Fibroblast of the aortic adventitia (primary cell): ENCODE data around the gene SLC22A9. TPM values are rescaled to one million over a fixed set of nuclear protein-coding genes. Genes with fewer than 3 reads are reported as not detected.
"Not testable (repeated sequence)": the region's sequence is repeated elsewhere in the genome, so short reads cannot be mapped to it uniquely, and the experiment has no call there.

Source experiments
- DNase-seq: peaks from one replicate; pipeline ENCODE4 v3.0.0-alpha.2; 2010; ENCODE audit warnings: low read depth
- H3K4me3 ChIP-seq: 2 replicates; pipeline ENCODE4 v1.5.1; 2011; ENCODE audit warnings: low read depth, mild to moderate bottlenecking, control low read depth, low read length, moderate library complexity
- CTCF ChIP-seq: IDR thresholded peaks from 2 replicates; pipeline ENCODE4 v1.5.1; 2011; ENCODE audit warnings: mild to moderate bottlenecking, low read length, control low read depth, inconsistent platforms; ENCODE audit not compliant: insufficient read depth
- total RNA-seq: library from RNA; depleted of rRNA; stranded (reverse); fragments of >200 nt; gene quantifications from 2 replicates; pipeline ENCODE4 v1.2.3, GENCODE V29; 2012; ENCODE audit warnings: low replicate concordance

The SLC22A9 gene
- total RNA-seq, 1 donor = not detected

- no peak overlapping the region for H3K4me3 ChIP-seq
- no peak for DNase-seq
- TF ChIP-seq CTCF = no peak
Observed at GRCh38 chr11:63405114-63405513, 35.5 kb downstream of the SLC22A9 start.

GRCh38 chr11:63406458-63406857 lies 36.9 kb downstream of the SLC22A9 start:
- DNase-seq = no peak
- no peak overlapping the region for H3K4me3 ChIP-seq
- TF ChIP-seq CTCF = no peak

- DNase-seq = no peak
- TF ChIP-seq CTCF = no peak
- no peak overlapping the region for H3K4me3 ChIP-seq
Observed at GRCh38 chr11:63417174-63417852, 47.7 kb downstream of the SLC22A9 start.

- no peak for DNase-seq
- no peak overlapping the region for H3K4me3 ChIP-seq
- no peak for TF ChIP-seq CTCF
Observed at GRCh38 chr11:63427971-63428508, 58.5 kb downstream of the SLC22A9 start.

GRCh38 chr11:63430731-63431130 lies 61.1 kb downstream of the SLC22A9 start:
- not testable (repeated sequence) for DNase-seq, H3K4me3 ChIP-seq

- not testable (repeated sequence) for H3K4me3 ChIP-seq, DNase-seq
Observed at GRCh38 chr11:63435351-63435750, 65.8 kb downstream of the SLC22A9 start.

- DNase-seq = not testable (repeated sequence)
Observed at GRCh38 chr11:63435831-63436230, 66.2 kb downstream of the SLC22A9 start.

GRCh38 chr11:63443714-63444113 lies 74.1 kb downstream of the SLC22A9 start:
- no peak overlapping the region for H3K4me3 ChIP-seq
- no peak for TF ChIP-seq CTCF
- DNase-seq = no peak

More at GRCh38 chr11:63435831-63436230, 66.2 kb downstream of the SLC22A9 start:
- not testable (repeated sequence) for H3K4me3 ChIP-seq
